OCI-LY1 (cell line): Measurements from ENCODE around the gene GNB3.

Source experiments
- H2AFZ ChIP-seq: fragments of 200-600 bp; sonication (generic), shearing (Covaris generic); 2 replicates; pipeline ENCODE4 v1.6.0; 2014; ENCODE audit warnings: antibody characterized with exemption, mild to moderate bottlenecking, low read length
- H3F3A ChIP-seq: fragments of 200-600 bp; sonication (generic), shearing (Covaris generic); 2 replicates; pipeline ENCODE4 v1.6.0; 2014; ENCODE audit warnings: mild to moderate bottlenecking, antibody characterized with exemption, low read length, moderate library complexity; ENCODE audit not compliant: insufficient read depth
- H3K27ac ChIP-seq: fragments of 200-600 bp; sonication (generic); 2 replicates; pipeline ENCODE4 v1.5.1; 2014; ENCODE audit warnings: low read length, mixed run types, mild to moderate bottlenecking, low read depth; ENCODE audit not compliant: poor library complexity, severe bottlenecking
- H3K27me3 ChIP-seq: fragments of 200-600 bp; sonication (generic); 2 replicates; pipeline ENCODE4 v1.6.0; 2014; ENCODE audit warnings: antibody characterized with exemption, mild to moderate bottlenecking, low read length, moderate library complexity; ENCODE audit not compliant: insufficient read depth
- H3K36me3 ChIP-seq: fragments of 200-600 bp; sonication (generic); 2 replicates; pipeline ENCODE4 v1.6.1; 2014; ENCODE audit warnings: mild to moderate bottlenecking, antibody characterized with exemption, low read length, moderate library complexity, mixed read lengths; ENCODE audit not compliant: insufficient read depth
- H3K4me1 ChIP-seq: fragments of 200-600 bp; sonication (generic); 2 replicates; pipeline ENCODE4 v1.5.1; 2014; ENCODE audit warnings: mild to moderate bottlenecking, low read length, moderate library complexity; ENCODE audit not compliant: insufficient read depth, severe bottlenecking
- H3K4me2 ChIP-seq: fragments of 200-600 bp; sonication (generic), shearing (Covaris generic); 2 replicates; pipeline ENCODE4 v1.6.1; 2014; ENCODE audit warnings: low read length
- H3K4me3 ChIP-seq: fragments of 200-600 bp; sonication (generic); 2 replicates; pipeline ENCODE4 v1.5.1; 2014; ENCODE audit warnings: low read length, low read depth, mild to moderate bottlenecking, mixed read lengths; ENCODE audit not compliant: poor library complexity, severe bottlenecking
- H3K79me2 ChIP-seq: fragments of 200-600 bp; shearing (Covaris generic); 2 replicates; pipeline ENCODE4 v1.6.1; 2016; ENCODE audit warnings: mixed run types, low read length, mixed read lengths; ENCODE audit not compliant: insufficient read depth
- H3K9ac ChIP-seq: fragments of 200-600 bp; sonication (generic), shearing (Covaris generic); 2 replicates; pipeline ENCODE4 v1.6.1; 2014; ENCODE audit warnings: mild to moderate bottlenecking, low read length, mixed read lengths
- H3K9me2 ChIP-seq: fragments of 200-600 bp; sonication (generic), shearing (Covaris generic); 2 replicates; pipeline ENCODE4 v1.6.1; 2014; ENCODE audit warnings: low read depth, mild to moderate bottlenecking, low read length, mixed read lengths
- H3K9me3 ChIP-seq: fragments of 200-600 bp; shearing (Covaris generic); 2 replicates; pipeline ENCODE4 v1.6.1; 2014; ENCODE audit warnings: low read length, mixed read lengths
- H4K20me1 ChIP-seq: fragments of 200-600 bp; sonication (generic), shearing (Covaris generic); 2 replicates; pipeline ENCODE4 v1.6.0; 2016; ENCODE audit warnings: mild to moderate bottlenecking, low read length; ENCODE audit not compliant: insufficient read depth
- CTCF ChIP-seq: fragments of 200-600 bp; sonication (generic), shearing (Covaris generic); IDR thresholded peaks from 2 replicates; pipeline ENCODE4 v1.5.1; 2017; ENCODE audit warnings: mild to moderate bottlenecking, antibody characterized with exemption, low read length, moderate library complexity, mixed read lengths
- EZH2 ChIP-seq: fragments of 200-600 bp; sonication (generic), shearing (Covaris generic); IDR thresholded peaks from 2 replicates; pipeline ENCODE4 v1.8.0; 2017; ENCODE audit warnings: borderline replicate concordance, mixed run types, mild to moderate bottlenecking, antibody characterized with exemption, low read length, moderate library complexity, mixed read lengths

GNB3 gene

GRCh38 chr12:6840761-6841515 lies at the start of gene GNB3:
TSS of gene GNB3 (plus strand) at chr12:6840925. CDS start at chr12:6841288, 363 bp downstream.
- Histone ChIP-seq H3K27me3 (no peaks in the 10 kb centered on the region; the same call in 1 of the 2 replicates), H2AFZ (no peak within 1 kb of the TSS), H3K36me3 (peaks cover under 1% of the 10 kb centered on the region; the same call in 1 of the 2 replicates), H3K9me3 (no peaks in the 10 kb centered on the region), H3K4me1 (peaks cover 41% of the 10 kb centered on the region), H4K20me1 (no peaks in the 10 kb centered on the region), H3K79me2 (no peaks in the 10 kb centered on the region), H3K4me2 (peak within 1 kb of the TSS; percentile 61), H3K4me3 (peak within 1 kb of the TSS; percentile 36), H3F3A (0 out of 2 replicates have a peak, but pooled peaks cover 3% of the 10 kb centered on the region), H3K27ac (peak within 1 kb of the TSS; percentile 94), H3K9me2 (no peaks in the 10 kb centered on the region), H3K9ac (peak within 1 kb of the TSS; percentile 58)
- TF ChIP-seq EZH2 (no peak), CTCF (no peak)

- Histone ChIP-seq H3K27me3 (peaks cover 12% of the 10 kb centered on the region), H3K79me2 (no peaks in the 10 kb centered on the region), H3K9me3 (no peaks in the 10 kb centered on the region), H3K4me2 (no peak overlapping the region), H3F3A (no peaks in the 10 kb centered on the region), H3K9me2 (no peaks in the 10 kb centered on the region), H4K20me1 (no peaks in the 10 kb centered on the region), H3K4me1 (no peaks in the 10 kb centered on the region), H3K36me3 (no peaks in the 10 kb centered on the region), H2AFZ (no peak overlapping the region), H3K9ac (no peak overlapping the region), H3K27ac (no peak overlapping the region), H3K4me3 (no peak overlapping the region)
- TF ChIP-seq CTCF (no peak), EZH2 (no peak)
Observed at GRCh38 chr12:6791931-6792520, 48.7 kb upstream of the GNB3 start.

- H3K9me2 ChIP-seq, result no peaks in the 10 kb centered on the region
- no peak overlapping the region for H3K4me2 ChIP-seq
- H3K4me1 ChIP-seq, result no peaks in the 10 kb centered on the region
- no peaks in the 10 kb centered on the region for H3K36me3 ChIP-seq
- TF ChIP-seq EZH2, result no peak
- TF ChIP-seq CTCF, result no peak
- no peaks in the 10 kb centered on the region for H3K79me2 ChIP-seq
- no peaks in the 10 kb centered on the region for H4K20me1 ChIP-seq
- H3F3A ChIP-seq, result no peaks in the 10 kb centered on the region
- peaks cover 12% of the 10 kb centered on the region for H3K27me3 ChIP-seq
- H2AFZ ChIP-seq, result no peak overlapping the region
- no peak overlapping the region for H3K4me3 ChIP-seq
- H3K9me3 ChIP-seq, result no peaks in the 10 kb centered on the region
- H3K9ac ChIP-seq, result no peak overlapping the region
- H3K27ac ChIP-seq, result no peak overlapping the region
Observed at GRCh38 chr12:6792522-6793201, 48.1 kb upstream of the GNB3 start.
